Measurements from ENCODE around the gene CHI3L1. TPM values are rescaled to one million over a fixed set of nuclear protein-coding genes. Genes with fewer than 3 reads are reported as not detected.
A peak's percentile ranks its signal among the peaks of the same experiment; 100 is the strongest.

The CHI3L1 gene
- total RNA-seq, 1 experiment from 2014 or later: 0.24 TPM

GRCh38 chr1:203181586-203182386, 4.7 kb downstream of the CHI3L1 start:
- no peak for DNase-seq (ENCODE audit: low spot score)

- DNase-seq (ENCODE audit: low spot score): no peak
Measured at GRCh38 chr1:203180611-203181330, 5.7 kb downstream of the CHI3L1 start.

DNA sequence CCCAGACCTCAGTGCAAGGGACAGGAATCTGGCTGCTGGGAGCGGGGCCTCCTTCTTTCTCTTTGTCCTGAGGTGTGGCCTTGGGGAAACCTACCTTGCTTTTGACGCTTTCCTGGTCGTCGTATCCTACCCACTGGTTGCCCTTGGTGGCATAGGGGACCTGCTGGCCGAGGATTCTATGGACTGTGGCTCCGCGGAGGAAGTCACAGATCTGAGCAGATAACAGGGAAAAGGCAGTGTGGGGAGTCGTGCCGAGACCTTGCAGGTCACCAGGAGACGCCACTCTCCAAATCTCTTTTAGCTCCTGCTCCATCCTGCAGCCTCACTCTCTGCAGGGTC, 6.9 kb downstream of the CHI3L1 start:
- DNase-seq (ENCODE audit: low spot score): no peak

DNA sequence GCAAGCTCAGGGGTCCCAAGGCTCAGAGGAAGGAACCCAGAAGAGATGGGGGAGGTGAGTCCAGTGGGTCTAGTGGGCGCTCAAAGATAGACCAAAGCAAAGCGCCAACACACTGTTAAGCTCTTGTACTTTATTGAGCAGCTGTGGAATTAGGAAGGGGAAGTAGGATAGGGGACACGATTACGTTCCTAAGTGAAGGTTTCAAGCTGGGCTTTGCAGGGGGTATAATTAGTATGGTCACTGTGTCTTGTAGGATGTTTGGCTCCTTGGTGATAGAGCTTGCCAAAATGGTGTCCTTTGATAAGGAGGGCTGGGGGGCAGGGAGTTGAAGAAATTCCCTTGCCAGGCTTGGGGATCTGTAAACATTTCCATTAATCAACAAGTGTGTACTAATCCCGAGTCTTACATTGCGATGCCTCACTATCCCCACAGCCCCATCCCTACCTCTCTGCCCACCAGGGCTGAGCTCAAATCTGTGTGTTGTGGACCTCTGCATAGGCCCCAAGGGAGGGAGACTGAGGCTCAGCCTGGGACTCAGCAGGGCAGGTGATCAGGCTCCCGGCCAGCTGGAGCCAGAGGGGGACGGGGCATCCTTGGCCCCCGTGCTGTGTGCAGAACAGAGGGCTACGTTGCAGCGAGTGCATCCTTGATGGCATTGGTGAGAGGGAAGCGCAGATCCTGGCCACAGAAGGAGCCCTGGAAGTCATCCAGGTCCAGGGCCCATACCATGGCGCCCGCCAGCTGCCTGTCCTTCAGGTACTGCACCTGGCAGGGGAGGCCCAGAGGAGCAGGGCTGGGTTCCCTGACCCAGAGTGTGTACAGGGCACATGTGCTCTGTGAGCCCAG, 7.5 kb downstream of the CHI3L1 start:
- DNase-seq (ENCODE audit: low spot score): no peak

- peak; percentile 75 for DNase-seq (ENCODE audit: low spot score)
Measured at GRCh38 chr1:203178083-203178482, 8.4 kb downstream of the CHI3L1 start.

GRCh38 chr1:203177470-203178039, 8.9 kb downstream of the CHI3L1 start:
- peak; percentile 77 for DNase-seq (ENCODE audit: low spot score)

- DNase-seq (ENCODE audit: low spot score): no peak
Measured at GRCh38 chr1:203177036-203177405, 9.5 kb downstream of the CHI3L1 start.

DNA sequence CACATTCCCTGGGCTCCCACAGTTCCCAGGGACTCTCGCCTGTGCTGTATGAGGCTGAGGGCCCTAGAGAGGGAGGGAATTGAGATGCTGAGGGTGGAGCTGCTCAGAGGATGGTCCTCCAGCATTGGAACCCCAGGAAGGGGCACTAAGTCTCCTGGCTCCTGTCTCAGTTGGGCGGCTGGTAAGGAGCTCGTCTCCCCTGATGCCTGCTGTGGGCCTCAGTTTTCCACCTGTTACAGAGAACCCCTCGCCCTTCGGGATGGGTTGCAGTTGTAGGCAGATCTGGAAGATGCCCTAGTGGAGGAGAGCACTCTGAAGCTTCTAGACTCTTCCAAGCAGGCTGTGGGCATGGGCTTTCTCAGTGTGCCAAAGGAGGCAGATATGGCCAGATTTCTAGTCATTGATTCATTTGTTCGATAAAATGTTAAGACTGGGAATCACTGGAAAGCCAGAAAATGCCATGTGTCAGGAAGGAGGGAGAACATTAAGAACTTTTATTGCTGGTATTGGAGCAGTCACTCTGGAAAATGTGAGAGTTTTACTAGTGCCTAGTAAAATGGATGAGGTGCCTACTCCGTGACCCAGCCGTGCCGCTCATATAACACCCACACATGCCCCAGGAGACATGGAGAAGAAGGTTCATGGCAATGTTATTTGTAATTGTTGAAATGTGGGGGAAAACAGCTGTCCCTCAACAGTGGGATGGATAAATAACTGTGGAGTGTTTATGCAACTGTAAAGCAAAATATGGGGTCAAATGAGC, 10.1 kb downstream of the CHI3L1 start:
- DNase-seq (ENCODE audit: low spot score): no peak

GRCh38 chr1:203175827-203176241, 10.7 kb downstream of the CHI3L1 start:
- DNase-seq (ENCODE audit: low spot score): peak; percentile 50

- DNase-seq (ENCODE audit: low spot score): no peak
Measured at GRCh38 chr1:203175237-203175826, 11.2 kb downstream of the CHI3L1 start, which contains the start of gene MYBPH. Gene MYBPH, minus strand, starts transcription at chr1:203175826. Its CDS starts 71 bp downstream, at chr1:203175755.

DNA sequence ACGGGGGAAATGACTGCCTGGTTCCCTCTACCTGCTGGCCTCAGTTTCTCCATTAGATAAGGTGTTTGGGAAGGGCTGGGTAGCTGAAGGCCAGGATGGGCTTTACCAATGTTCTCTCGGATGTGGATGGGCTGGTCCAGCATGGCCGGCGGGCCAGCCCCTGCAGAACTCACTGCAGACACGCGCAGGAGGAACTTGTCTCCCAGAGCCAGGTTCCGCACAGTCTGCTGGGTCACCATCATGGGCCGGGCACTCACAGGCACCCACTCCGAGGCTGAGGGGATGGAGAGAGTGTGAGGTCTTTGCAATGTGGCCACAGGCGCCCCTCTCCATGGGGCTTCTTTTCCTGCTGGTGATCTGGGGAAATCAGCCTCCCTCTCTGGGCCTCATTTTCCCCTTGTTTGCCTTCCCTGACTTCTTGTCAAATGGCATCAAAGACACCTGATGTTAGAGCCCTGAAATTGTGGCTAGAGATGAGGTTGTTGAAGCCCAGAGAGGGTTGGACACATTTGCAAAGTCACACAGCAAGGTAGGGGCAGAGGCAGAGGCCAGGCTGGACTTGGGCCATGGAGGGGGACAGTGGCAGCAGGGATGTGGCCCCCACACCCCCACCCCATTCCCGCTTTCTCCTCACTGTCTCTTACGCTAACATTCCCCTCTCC, 12.0 kb downstream of the CHI3L1 start:
- no peak for DNase-seq (ENCODE audit: low spot score)

GRCh38 chr1:203173566-203173965, 12.9 kb downstream of the CHI3L1 start:
- DNase-seq (ENCODE audit: low spot score): no peak

GRCh38 chr1:203173011-203173555, 13.4 kb downstream of the CHI3L1 start:
- no peak for DNase-seq (ENCODE audit: low spot score)

- DNase-seq (ENCODE audit: low spot score): peak; percentile 74
Measured at GRCh38 chr1:203172184-203173010, 14.1 kb downstream of the CHI3L1 start.

- no peak for DNase-seq (ENCODE audit: low spot score)
Measured at GRCh38 chr1:203171341-203172183, 14.9 kb downstream of the CHI3L1 start.

- no peak for DNase-seq (ENCODE audit: low spot score)
Measured at GRCh38 chr1:203170625-203171330, 15.7 kb downstream of the CHI3L1 start.

DNA sequence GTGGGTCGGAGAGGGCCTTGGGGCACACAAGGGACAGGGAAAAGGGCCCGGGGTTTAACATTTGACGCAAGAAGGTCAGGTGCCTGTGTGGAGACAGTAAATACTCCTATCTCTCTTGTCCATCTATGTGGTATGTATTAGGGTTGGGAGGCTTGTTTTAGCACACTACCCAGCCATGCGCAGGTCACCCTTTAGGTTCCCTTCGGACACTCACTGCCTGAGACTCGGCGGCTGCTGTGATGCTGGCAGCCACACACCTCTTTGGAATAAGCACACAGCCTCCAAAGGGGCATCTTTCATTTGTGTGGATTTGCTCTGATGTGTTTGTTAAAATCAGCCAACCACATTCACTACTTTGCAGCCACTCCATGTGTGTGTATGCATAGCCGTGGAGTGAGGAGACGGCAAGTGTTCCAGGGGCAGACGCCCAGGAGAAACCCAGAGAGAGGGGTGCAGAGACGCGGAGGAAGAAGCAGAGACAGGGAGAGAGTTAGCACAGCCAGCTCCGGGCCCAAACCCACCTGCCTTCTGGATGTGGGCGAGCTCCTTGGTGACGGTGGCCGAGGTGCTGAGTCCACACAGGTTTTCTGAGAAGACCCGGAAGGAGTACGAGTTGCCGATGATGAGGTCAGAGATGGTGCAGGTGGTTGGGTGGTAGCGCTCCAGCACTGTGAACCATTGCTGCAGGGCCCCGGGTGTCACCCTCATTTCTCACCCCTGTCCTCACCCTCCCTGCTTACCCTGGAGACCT, 16.6 kb downstream of the CHI3L1 start:
- no peak for DNase-seq (ENCODE audit: low spot score)
